ENCODE data around the gene AP1M2.

AP1M2 gene

DNA sequence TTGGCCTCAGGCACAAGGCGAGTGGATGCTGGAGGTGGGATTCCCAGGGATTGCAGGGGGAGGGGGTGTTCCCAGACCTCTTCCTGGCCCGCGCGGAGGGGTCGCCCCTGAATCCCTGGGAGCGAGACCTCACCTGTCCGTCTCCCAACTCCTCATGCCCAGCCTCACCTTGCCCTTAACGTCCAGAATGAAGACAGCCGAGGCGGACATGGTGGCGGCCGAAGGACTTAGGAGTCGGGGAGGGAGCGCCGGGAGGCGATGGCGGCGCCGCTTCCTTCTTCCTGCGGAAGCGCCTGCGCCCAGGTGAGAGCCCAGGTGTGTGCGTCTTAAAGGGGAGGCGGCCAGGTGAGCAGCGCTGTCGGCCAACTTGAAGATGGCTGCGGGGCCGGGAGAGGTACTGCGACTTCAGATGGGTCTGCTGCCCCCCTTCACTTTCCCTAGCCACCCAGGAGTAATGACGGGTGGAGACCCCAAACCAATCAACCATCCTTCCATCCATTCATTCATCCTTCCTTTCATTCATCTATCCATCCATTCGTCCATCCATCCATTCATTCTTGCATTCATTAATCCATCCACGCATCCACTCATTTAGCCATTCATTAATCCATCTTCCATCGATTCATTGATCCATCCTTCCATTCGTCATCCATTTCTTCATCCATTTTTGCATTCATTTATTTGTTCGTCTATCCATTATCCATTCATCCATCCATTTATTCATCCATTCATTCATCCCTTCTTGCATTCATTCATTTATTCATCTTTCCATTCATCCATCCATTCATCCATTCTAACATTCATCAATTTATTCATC, at the start of gene AP1M2:
Gene AP1M2, minus strand, starts transcription at position 291 of the 817 bp plus-strand sequence. Its CDS starts 81 bp downstream, at position 210.
- H3K36me3 Mint-ChIP-seq (ENCODE audit: insufficient read depth): peaks cover 4% of the 10 kb centered on the region
- no peaks in the 10 kb centered on the region for H3K9me3 Mint-ChIP-seq
- no peak for DNase-seq (ENCODE audit: low spot score in 2 of 2)
- H3K27me3 Mint-ChIP-seq: peaks cover 9% of the 10 kb centered on the region
- H3K27ac Mint-ChIP-seq (ENCODE audit: low read depth): no peak within 1 kb of the TSS
- no peak within 1 kb of the TSS for H3K4me3 Mint-ChIP-seq
- ATAC-seq (replicated peaks; ENCODE audit: extremely low read depth, poor library complexity, severe bottlenecking): no peak
- peaks cover 11% of the 10 kb centered on the region for H3K4me1 Mint-ChIP-seq

DNA sequence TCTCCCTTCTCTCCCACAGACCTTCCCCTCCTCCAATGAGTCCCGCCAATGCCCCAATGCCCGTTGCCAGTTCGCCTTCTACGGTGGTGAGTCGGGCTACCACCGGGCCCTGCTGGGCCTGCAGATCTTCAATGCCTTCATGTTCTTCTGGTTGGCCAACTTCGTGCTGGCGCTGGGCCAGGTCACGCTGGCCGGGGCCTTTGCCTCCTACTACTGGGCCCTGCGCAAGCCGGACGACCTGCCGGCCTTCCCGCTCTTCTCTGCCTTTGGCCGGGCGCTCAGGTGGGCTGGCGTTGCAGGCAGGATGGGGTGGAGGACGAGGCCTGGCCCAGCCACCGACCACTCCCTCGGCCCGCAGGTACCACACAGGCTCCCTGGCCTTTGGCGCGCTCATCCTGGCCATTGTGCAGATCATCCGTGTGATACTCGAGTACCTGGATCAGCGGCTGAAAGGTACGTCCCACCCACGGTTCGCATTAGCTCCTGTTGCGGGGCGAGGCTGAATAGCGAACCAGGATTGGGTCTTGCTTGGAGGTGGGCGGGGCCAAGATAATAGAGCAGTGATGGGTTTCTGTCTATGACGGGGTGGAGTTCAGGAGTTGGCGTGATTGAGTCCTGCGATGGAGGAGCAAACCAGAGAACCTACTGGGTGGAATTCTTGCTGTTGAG, 49.3 kb upstream of the AP1M2 start:
- ATAC-seq (replicated peaks; ENCODE audit: extremely low read depth, poor library complexity, severe bottlenecking): no peak
- Mint-ChIP-seq H3K4me3 (no peak overlapping the region), H3K27me3 (no peaks in the 10 kb centered on the region), H3K36me3 (ENCODE audit: insufficient read depth) (peaks cover 84% of the 10 kb centered on the region), H3K4me1 (peaks cover 14% of the 10 kb centered on the region), H3K9me3 (no peaks in the 10 kb centered on the region), H3K27ac (ENCODE audit: low read depth) (peak overlapping the region; percentile 81)
- no peak for DNase-seq (ENCODE audit: low spot score in 2 of 2)

DNA sequence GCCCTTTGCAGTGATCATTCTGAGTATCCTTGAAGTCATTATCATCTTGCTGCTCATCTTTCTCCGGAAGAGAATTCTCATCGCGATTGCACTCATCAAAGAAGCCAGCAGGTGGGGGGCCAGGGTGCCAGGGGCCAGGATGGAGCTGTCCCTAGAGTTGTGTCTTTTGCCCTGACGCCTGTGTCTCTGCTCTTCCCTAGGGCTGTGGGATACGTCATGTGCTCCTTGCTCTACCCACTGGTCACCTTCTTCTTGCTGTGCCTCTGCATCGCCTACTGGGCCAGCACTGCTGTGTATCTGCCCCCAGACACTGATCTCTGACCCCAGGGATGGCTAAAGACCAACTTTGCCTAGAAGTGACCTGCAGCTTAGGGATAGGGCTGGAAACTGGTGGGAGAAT, 47.9 kb upstream of the AP1M2 start:
- no peaks in the 10 kb centered on the region for H3K27me3 Mint-ChIP-seq
- no peak overlapping the region for H3K4me3 Mint-ChIP-seq
- no peaks in the 10 kb centered on the region for H3K9me3 Mint-ChIP-seq
- peaks cover 14% of the 10 kb centered on the region for H3K4me1 Mint-ChIP-seq
- H3K36me3 Mint-ChIP-seq (ENCODE audit: insufficient read depth): peaks cover 84% of the 10 kb centered on the region
- ATAC-seq (replicated peaks; ENCODE audit: extremely low read depth, poor library complexity, severe bottlenecking) (no peak), DNase-seq (ENCODE audit: low spot score in 2 of 2) (no peak)
- no peak overlapping the region for H3K27ac Mint-ChIP-seq (ENCODE audit: low read depth)

DNA sequence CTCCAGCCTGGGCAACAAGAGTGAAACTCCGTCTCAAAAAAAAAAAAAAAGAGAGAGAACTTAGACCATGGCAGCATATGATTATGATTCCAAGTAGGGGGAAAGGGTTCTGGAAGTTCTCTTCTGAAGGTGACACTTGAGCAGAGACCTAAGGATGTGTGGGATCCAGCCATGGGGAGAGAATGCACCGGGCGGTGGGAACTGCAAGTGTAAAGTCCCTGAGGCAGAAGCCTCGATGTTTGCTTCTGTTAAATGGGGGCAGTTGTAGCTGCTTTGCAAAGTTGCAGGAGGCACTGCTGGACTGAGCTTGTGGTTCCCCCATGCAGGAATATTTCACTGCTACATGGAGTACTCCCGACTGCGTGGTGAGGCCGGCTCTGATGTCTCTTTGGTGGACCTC, 47.3 kb upstream of the AP1M2 start:
- ATAC-seq (replicated peaks; ENCODE audit: extremely low read depth, poor library complexity, severe bottlenecking) (no peak), DNase-seq (ENCODE audit: low spot score in 2 of 2) (no peak)
- H3K36me3 Mint-ChIP-seq (ENCODE audit: insufficient read depth): peaks cover 83% of the 10 kb centered on the region
- no peaks in the 10 kb centered on the region for H3K27me3 Mint-ChIP-seq
- H3K9me3 Mint-ChIP-seq: no peaks in the 10 kb centered on the region
- peaks cover 14% of the 10 kb centered on the region for H3K4me1 Mint-ChIP-seq
- no peak overlapping the region for H3K4me3 Mint-ChIP-seq
- H3K27ac Mint-ChIP-seq (ENCODE audit: low read depth): no peak overlapping the region

DNA sequence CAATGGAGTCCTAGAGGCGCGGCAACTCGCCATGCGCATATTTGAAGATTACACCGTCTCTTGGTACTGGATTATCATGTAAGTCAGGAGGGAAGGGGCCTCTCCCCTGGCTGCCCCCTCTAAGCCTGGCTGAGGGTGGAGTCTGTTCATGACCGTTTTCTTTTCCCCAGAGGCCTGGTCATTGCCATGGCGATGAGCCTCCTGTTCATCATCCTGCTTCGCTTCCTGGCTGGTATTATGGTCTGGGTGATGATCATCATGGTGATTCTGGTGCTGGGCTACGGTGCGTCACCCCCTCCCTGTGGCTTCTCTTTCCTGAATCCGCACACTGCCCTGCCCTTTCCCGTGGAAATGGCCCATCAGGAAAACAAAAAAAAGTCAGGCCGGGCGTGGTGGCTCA, 44.8 kb upstream of the AP1M2 start:
- ATAC-seq (replicated peaks; ENCODE audit: extremely low read depth, poor library complexity, severe bottlenecking): no peak
- H3K9me3 Mint-ChIP-seq: no peaks in the 10 kb centered on the region
- no peaks in the 10 kb centered on the region for H3K27me3 Mint-ChIP-seq

DNA sequence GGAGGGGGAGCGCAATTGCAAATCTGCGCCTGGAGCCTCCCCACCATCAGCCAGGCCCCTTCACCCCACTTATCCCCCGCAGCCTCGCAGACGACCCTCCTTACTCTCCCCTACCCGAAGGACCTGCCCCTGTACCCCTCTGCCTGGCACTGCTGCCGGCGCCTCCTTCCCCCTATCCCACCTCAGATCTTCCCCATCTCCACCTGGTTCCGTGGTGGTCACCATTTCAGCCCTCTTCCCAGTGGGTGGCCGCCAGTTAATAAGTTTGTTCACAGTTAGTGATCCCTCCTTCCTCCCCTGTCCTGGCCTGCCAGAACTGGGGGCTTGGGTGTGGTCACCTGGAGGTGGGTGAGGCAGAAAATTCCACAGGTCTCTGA, 38.6 kb upstream of the AP1M2 start:
- Mint-ChIP-seq H3K27ac (ENCODE audit: low read depth) (no peak overlapping the region), H3K4me1 (peaks cover 36% of the 10 kb centered on the region), H3K9me3 (no peaks in the 10 kb centered on the region), H3K27me3 (no peaks in the 10 kb centered on the region), H3K36me3 (ENCODE audit: insufficient read depth) (peaks cover 45% of the 10 kb centered on the region), H3K4me3 (no peak overlapping the region)
- ATAC-seq (replicated peaks; ENCODE audit: extremely low read depth, poor library complexity, severe bottlenecking) (no peak), DNase-seq (ENCODE audit: low spot score in 2 of 2) (no peak)

More for the DNA sequence above, 44.8 kb upstream of the AP1M2 start:
- no peak for DNase-seq (ENCODE audit: low spot score in 2 of 2)
- H3K4me3 Mint-ChIP-seq: no peak overlapping the region
- H3K27ac Mint-ChIP-seq (ENCODE audit: low read depth): no peak overlapping the region
- peaks cover 74% of the 10 kb centered on the region for H3K36me3 Mint-ChIP-seq (ENCODE audit: insufficient read depth)
- H3K4me1 Mint-ChIP-seq: peaks cover 5% of the 10 kb centered on the region

DNA sequence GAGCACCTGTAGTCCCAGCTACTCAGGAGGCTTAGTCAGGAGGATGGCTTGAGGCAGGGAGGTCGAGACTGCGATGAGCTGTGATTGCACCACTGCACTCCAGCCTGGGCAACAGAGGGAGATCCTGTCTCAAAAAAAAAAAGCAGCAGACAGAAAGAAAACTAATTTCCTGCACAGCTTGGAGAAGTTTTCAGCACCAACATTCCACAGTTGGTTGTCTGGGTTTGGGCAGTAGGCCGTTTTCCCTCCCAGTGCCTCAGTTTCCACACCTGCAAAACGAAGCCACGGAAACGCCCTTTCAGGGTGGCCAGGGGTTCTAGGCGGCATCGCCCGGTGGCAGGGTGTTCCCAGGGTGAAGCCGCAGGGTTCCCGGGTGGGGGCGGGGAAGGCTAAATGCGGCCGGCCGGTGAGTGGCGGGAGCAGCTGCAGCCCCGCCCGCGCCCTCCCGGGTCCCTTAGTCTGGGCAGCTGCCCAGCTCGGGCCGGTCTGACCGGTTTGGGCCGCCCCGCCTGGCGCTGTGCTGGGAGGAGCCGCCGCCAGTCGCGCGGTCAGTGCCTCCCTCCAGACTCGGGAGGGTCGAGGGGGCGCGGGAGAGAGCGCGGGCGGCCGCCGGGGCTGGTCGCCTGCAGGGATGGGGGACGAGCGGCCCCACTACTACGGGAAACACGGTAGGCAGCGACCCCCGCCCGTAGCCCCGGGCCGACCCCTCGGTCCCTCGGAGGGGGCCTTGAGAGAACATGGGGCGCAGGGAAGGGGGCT, 38.1 kb upstream of the AP1M2 start, which contains the start of gene SLC44A2:
Gene SLC44A2, plus strand, starts transcription at position 551 of the 759 bp plus-strand sequence. Its CDS starts 81 bp downstream, at position 632.
- peaks cover 45% of the 10 kb centered on the region for H3K36me3 Mint-ChIP-seq (ENCODE audit: insufficient read depth)
- H3K27ac Mint-ChIP-seq (ENCODE audit: low read depth): peak within 1 kb of the TSS; percentile 81
- no peaks in the 10 kb centered on the region for H3K9me3 Mint-ChIP-seq
- peaks cover 39% of the 10 kb centered on the region for H3K4me1 Mint-ChIP-seq
- H3K4me3 Mint-ChIP-seq: peak within 1 kb of the TSS; percentile 53
- ATAC-seq (replicated peaks; ENCODE audit: extremely low read depth, poor library complexity, severe bottlenecking) (no peak), DNase-seq (ENCODE audit: low spot score in 2 of 2) (no peak)
- H3K27me3 Mint-ChIP-seq: no peaks in the 10 kb centered on the region

DNA sequence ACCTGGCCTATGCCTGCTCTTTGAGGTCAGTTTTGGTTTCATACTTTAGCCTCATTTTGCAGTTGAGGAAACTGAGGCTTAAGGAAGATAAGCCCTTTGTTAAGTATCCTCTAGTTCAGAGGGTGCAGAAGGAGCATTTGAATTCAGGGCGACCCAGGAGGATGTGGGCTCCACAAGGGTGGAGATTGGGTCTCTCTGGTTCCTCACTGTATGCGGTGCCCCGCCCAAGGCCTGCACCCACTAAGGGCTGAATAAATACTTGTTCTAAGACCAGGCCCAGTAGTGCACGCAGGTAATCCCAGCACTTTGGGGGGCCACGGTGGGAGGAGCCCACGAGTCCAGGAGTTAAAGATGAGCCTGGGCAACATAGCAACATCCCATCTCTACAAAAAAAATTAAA, 37.5 kb upstream of the AP1M2 start:
- DNase-seq (ENCODE audit: low spot score in 2 of 2) (no peak), ATAC-seq (replicated peaks; ENCODE audit: extremely low read depth, poor library complexity, severe bottlenecking) (peak; percentile 89)
- H3K4me3 Mint-ChIP-seq: peak overlapping the region; percentile 53
- no peaks in the 10 kb centered on the region for H3K9me3 Mint-ChIP-seq
- peaks cover 44% of the 10 kb centered on the region for H3K36me3 Mint-ChIP-seq (ENCODE audit: insufficient read depth)
- H3K27me3 Mint-ChIP-seq: no peaks in the 10 kb centered on the region
- H3K27ac Mint-ChIP-seq (ENCODE audit: low read depth): peak overlapping the region; percentile 81
- H3K4me1 Mint-ChIP-seq: peaks cover 39% of the 10 kb centered on the region

DNA sequence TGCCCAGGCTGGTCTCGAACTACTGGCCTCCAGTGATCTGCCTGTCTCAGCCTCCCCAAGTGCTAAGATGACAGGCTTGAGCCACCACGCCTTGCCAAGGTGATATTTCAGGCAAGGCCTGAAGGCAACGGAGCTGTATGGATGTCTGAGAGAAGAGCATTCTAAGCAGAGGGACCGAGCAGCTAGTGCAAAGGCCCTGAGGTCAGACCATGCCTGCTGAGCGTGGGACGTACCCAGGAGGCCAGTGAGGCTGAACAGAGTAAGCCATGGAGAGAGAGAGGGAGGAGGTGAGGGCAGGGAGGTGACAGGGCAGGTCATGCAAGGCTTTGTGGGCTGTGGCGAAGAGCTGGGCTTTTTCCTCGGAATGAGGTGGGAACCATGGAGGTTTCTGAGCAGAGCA, 34.9 kb upstream of the AP1M2 start:
- DNase-seq (ENCODE audit: low spot score in 2 of 2): no peak
- Mint-ChIP-seq H3K4me1 (peaks cover 48% of the 10 kb centered on the region), H3K27ac (ENCODE audit: low read depth) (no peak overlapping the region), H3K36me3 (ENCODE audit: insufficient read depth) (peaks cover 34% of the 10 kb centered on the region), H3K9me3 (no peaks in the 10 kb centered on the region), H3K27me3 (no peaks in the 10 kb centered on the region), H3K4me3 (no peak overlapping the region)
- no peak for ATAC-seq (replicated peaks; ENCODE audit: extremely low read depth, poor library complexity, severe bottlenecking)

DNA sequence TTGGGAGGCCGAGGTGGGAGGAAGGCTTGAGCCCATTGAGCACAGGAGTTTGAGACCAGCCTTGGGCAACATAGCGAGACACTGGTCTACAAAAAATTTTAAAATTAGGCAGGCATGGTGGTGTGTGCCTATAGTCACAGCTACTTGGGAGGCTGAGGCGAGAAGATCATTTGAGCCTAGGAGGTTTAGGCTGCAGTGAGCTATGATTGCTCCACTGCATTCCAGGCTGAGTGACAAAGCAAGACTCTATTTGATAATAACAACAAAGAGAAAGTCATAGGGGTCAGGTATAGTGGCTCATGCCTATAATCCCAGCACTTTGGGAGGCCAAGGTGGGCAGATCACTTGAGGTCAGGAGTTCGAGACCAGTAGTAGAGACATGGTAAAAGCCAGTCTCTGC, 33.7 kb upstream of the AP1M2 start:
- peak overlapping the region; percentile 19 for H3K27ac Mint-ChIP-seq (ENCODE audit: low read depth)
- ATAC-seq (replicated peaks; ENCODE audit: extremely low read depth, poor library complexity, severe bottlenecking) (no peak), DNase-seq (ENCODE audit: low spot score in 2 of 2) (no peak)
- H3K9me3 Mint-ChIP-seq: no peaks in the 10 kb centered on the region
- no peak overlapping the region for H3K4me3 Mint-ChIP-seq
- peaks cover 46% of the 10 kb centered on the region for H3K4me1 Mint-ChIP-seq
- H3K36me3 Mint-ChIP-seq (ENCODE audit: insufficient read depth): peaks cover 27% of the 10 kb centered on the region
- no peaks in the 10 kb centered on the region for H3K27me3 Mint-ChIP-seq

DNA sequence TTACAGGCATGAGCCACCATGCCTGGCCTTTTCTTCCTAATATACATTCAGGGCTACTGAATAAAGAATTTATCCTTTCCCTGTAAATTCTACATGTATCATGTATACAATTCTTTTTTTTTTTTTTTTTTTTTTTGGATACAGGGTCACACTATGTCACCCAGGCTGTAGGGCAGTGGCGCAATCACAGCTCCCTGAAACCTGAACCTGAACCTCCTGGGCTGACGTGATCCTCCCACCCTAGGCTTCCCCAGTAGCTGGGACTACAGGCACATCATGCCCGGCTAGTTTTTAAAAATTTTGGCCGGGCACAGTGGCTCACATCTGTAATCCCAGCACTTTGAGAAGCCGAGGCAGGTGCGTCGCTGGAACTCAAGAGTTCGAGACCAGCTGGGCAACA, 31.7 kb upstream of the AP1M2 start:
- peaks cover 25% of the 10 kb centered on the region for H3K36me3 Mint-ChIP-seq (ENCODE audit: insufficient read depth)
- no peaks in the 10 kb centered on the region for H3K9me3 Mint-ChIP-seq
- DNase-seq (ENCODE audit: low spot score in 2 of 2) (no peak), ATAC-seq (replicated peaks; ENCODE audit: extremely low read depth, poor library complexity, severe bottlenecking) (no peak)
- no peaks in the 10 kb centered on the region for H3K27me3 Mint-ChIP-seq
- H3K4me3 Mint-ChIP-seq: no peak overlapping the region
- H3K4me1 Mint-ChIP-seq: peaks cover 44% of the 10 kb centered on the region
- no peak overlapping the region for H3K27ac Mint-ChIP-seq (ENCODE audit: low read depth)

DNA sequence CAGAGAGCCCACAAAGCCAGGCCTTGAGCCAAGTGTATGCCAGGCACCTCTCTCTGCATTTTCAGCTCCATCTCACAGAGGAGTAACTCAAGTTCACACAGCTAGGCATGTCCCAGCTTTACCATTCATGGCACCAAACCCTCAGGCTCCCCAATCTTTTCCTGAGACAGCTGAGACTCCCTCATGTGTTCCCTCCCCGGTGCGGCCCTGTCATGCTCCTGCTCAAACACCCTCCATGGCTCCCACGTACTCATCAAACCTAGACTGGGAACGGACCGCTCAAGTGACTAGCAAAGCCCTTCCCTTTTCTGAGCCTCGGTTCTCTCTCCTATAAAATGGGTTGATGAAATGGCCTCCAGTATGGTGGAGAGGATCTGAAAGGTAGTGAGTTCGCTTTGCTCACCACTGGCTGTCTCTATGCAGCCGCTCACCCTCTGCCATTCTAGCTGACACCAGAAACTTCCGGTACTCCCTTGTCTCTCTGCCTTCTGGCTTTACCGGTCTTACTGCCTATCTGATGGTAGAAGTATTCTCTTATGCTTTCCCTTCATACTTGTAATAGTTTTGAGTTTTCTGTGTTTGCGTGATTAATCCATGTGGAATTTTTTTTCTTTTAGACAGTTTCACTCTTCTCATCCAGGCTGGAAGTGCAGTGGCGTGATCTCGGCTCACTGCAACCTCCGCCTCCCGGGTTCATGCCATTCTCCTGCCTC, 30.5 kb upstream of the AP1M2 start:
- Mint-ChIP-seq H3K27ac (ENCODE audit: low read depth) (peak overlapping the region; percentile 90), H3K36me3 (ENCODE audit: insufficient read depth) (peaks cover 23% of the 10 kb centered on the region), H3K4me3 (no peak overlapping the region), H3K27me3 (no peaks in the 10 kb centered on the region), H3K9me3 (no peaks in the 10 kb centered on the region), H3K4me1 (peaks cover 49% of the 10 kb centered on the region)
- no peak for ATAC-seq (replicated peaks; ENCODE audit: extremely low read depth, poor library complexity, severe bottlenecking)
- DNase-seq (ENCODE audit: low spot score in 2 of 2): no peak
